WERI-Rb-1 (cell line): ENCODE measurements around the gene NELL1.
A peak's percentile ranks its signal among the peaks of the same experiment; 100 is the strongest.
"Not testable (repeated sequence)": the region's sequence is repeated elsewhere in the genome, so short reads cannot be mapped to it uniquely, and the experiment has no call there.

Source experiments
- DNase-seq: peaks from one replicate; pipeline ENCODE4 v3.0.0-alpha.2; 2020
- H3K27ac ChIP-seq: fragments of 250-450 bp; sonication (Bioruptor Pico); 2 replicates; pipeline ENCODE4 v1.5.1; 2020; ENCODE audit warnings: mild to moderate bottlenecking, moderate library complexity
- H3K27me3 ChIP-seq: fragments of 250-450 bp; sonication (Bioruptor Pico); 2 replicates; pipeline ENCODE4 v1.5.1; 2021; ENCODE audit warnings: mild to moderate bottlenecking, low read depth, moderate library complexity; ENCODE audit not compliant: insufficient read depth, severe bottlenecking
- H3K36me3 ChIP-seq: fragments of 250-450 bp; sonication (Bioruptor Pico); 2 replicates; pipeline ENCODE4 v1.5.1; 2020; ENCODE audit warnings: mild to moderate bottlenecking, moderate library complexity
- H3K4me3 ChIP-seq: 2 replicates; pipeline ENCODE4 v1.5.1; 2011; ENCODE audit warnings: low read depth, mild to moderate bottlenecking, control low read depth, low read length
- H3K9me3 ChIP-seq: fragments of 250-450 bp; sonication (Bioruptor Pico); 2 replicates; pipeline ENCODE4 v1.5.1; 2021; ENCODE audit warnings: mild to moderate bottlenecking, moderate library complexity; ENCODE audit not compliant: severe bottlenecking
- CTCF ChIP-seq: IDR thresholded peaks from 2 replicates; pipeline ENCODE4 v1.5.1; 2011; ENCODE audit warnings: low read depth, mild to moderate bottlenecking, control low read depth, inconsistent platforms, low read length

Gene NELL1

GRCh38 chr11:20840341-20840740 lies 171.0 kb downstream of the NELL1 start:
- no peaks in the 10 kb centered on the region for H3K27me3 ChIP-seq
- no peak overlapping the region for H3K27ac ChIP-seq
- H3K36me3 ChIP-seq, result no peaks in the 10 kb centered on the region
- peak; percentile 40 for DNase-seq
- TF ChIP-seq CTCF, result no peak
- H3K9me3 ChIP-seq, result no peaks in the 10 kb centered on the region
- H3K4me3 ChIP-seq, result no peak overlapping the region

GRCh38 chr11:20844216-20844615 lies 174.8 kb downstream of the NELL1 start:
- H3K36me3 ChIP-seq, result no peaks in the 10 kb centered on the region
- H3K9me3 ChIP-seq, result no peaks in the 10 kb centered on the region
- no peaks in the 10 kb centered on the region for H3K27me3 ChIP-seq
- H3K4me3 ChIP-seq, result no peak overlapping the region
- no peak for DNase-seq
- no peak overlapping the region for H3K27ac ChIP-seq
- TF ChIP-seq CTCF, result no peak

GRCh38 chr11:20844630-20845029 lies 175.2 kb downstream of the NELL1 start:
- no peak for TF ChIP-seq CTCF

GRCh38 chr11:20854215-20854955 lies 185.0 kb downstream of the NELL1 start:
- H3K27ac ChIP-seq, result no peak overlapping the region
- no peak for TF ChIP-seq CTCF
- H3K36me3 ChIP-seq, result no peaks in the 10 kb centered on the region
- no peaks in the 10 kb centered on the region for H3K27me3 ChIP-seq
- H3K9me3 ChIP-seq, result no peaks in the 10 kb centered on the region
- no peak overlapping the region for H3K4me3 ChIP-seq
- DNase-seq, result no peak

More at GRCh38 chr11:20844630-20845029, 175.2 kb downstream of the NELL1 start:
- H3K9me3 ChIP-seq, result no peaks in the 10 kb centered on the region
- H3K4me3 ChIP-seq, result no peak overlapping the region
- no peaks in the 10 kb centered on the region for H3K27me3 ChIP-seq
- no peaks in the 10 kb centered on the region for H3K36me3 ChIP-seq
- no peak for DNase-seq
- no peak overlapping the region for H3K27ac ChIP-seq

- Histone ChIP-seq H3K4me3 (no peak overlapping the region), H3K9me3 (no peaks in the 10 kb centered on the region), H3K36me3 (no peaks in the 10 kb centered on the region), H3K27me3 (no peaks in the 10 kb centered on the region), H3K27ac (no peak overlapping the region)
- no peak for DNase-seq
- no peak for TF ChIP-seq CTCF
Observed at GRCh38 chr11:20861322-20861721, 191.9 kb downstream of the NELL1 start.

- not testable (repeated sequence) for H3K27me3 ChIP-seq, H3K4me3 ChIP-seq, H3K9me3 ChIP-seq, DNase-seq, H3K36me3 ChIP-seq, H3K27ac ChIP-seq
Observed at GRCh38 chr11:20862263-20862662, 192.9 kb downstream of the NELL1 start.
